Fibroblast of peridontal ligament (primary cell): ENCODE results near the gene VEGFD.
"Not testable (repeated sequence)": the region's sequence is repeated elsewhere in the genome, so short reads cannot be mapped to it uniquely, and the experiment has no call there.

Experiments
- DNase-seq: peaks from one replicate; pipeline ENCODE4 v3.0.0-alpha.2; 2010; ENCODE audit errors: extremely low read depth

Gene VEGFD

GRCh38 chrX:15305899-15306298, 78.3 kb downstream of the VEGFD start:
- not testable (repeated sequence) for DNase-seq

- DNase-seq, result peak; percentile 21
These were observed 82.3 kb downstream of the VEGFD start for GRCh38 chrX:15301924-15302323.

GRCh38 chrX:15299941-15300851, 84.0 kb downstream of the VEGFD start:
- peak; percentile 53 for DNase-seq

- no peak for DNase-seq
These were observed 85.4 kb downstream of the VEGFD start for GRCh38 chrX:15298780-15299179.

- DNase-seq, result no peak
These were observed 86.0 kb downstream of the VEGFD start for GRCh38 chrX:15298201-15298600.
